Measurements from ENCODE around the gene GRIK4. TPM values are rescaled to one million over a fixed set of nuclear protein-coding genes. Genes with fewer than 3 reads are reported as not detected.
A peak's percentile ranks its signal among the peaks of the same experiment; 100 is the strongest.

GRIK4 gene
- total and polyA plus RNA-seq, 12 donors = 0.33 to 4.8 (median 3.0) TPM

DNA sequence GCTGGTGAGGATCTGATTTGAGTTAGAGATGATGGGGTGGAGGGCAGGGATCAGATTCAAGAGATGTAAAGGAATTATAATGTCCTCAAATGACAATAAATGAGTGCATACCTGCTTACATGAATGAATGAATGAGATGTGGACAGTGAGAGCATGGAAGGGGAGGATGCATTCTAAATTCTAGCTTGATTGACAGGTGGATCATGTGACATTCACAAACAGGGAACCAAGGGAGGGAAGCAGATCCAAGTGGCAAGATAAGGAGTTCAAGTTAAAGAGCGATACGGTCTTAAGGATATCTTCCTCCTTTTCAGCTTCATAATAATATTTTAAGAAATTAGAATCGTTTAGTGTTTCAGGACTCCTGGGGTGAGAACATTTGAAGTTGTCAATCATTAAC is 341.9 kb downstream of the GRIK4 start:
- WGBS, 4 donors = 76 to 79% (median 77%) methylated on average over 3 of the region's 3 CpGs
- H3K27me3 ChIP-seq = no peaks in the 10 kb centered on the region
- H3K4me1 ChIP-seq (replicated peaks in 1 of 2) = no peaks in the 10 kb centered on the region
- H3K4me3 ChIP-seq = no peak overlapping the region
- intact Hi-C loops (cut with DNase I) = no loop called here
- no peaks in the 10 kb centered on the region for H3K36me3 ChIP-seq (replicated peaks in 1 of 2)
- H3K9me3 ChIP-seq (replicated peaks in 1 of 3) = no peaks in the 10 kb centered on the region
- no peak overlapping the region for H3K27ac ChIP-seq
- TF ChIP-seq POLR2A (IDR thresholded peaks at IDR 0.05) = no peak
- no peak for TF ChIP-seq CTCF (IDR thresholded peaks at IDR 0.05)
- no peak for DNase-seq

GRCh38 chr11:120854988-120855387 is 343.4 kb downstream of the GRIK4 start:
- intact Hi-C loops (cut with DNase I) = no loop called here
- H3K27me3 ChIP-seq = no peaks in the 10 kb centered on the region
- no peak overlapping the region for H3K27ac ChIP-seq
- no peaks in the 10 kb centered on the region for H3K4me1 ChIP-seq (replicated peaks in 1 of 2)
- H3K4me3 ChIP-seq = no peak overlapping the region
- no peaks in the 10 kb centered on the region for H3K9me3 ChIP-seq (replicated peaks in 1 of 3)
- WGBS, 4 donors = 67 to 88% (median 72%) methylated on average over 4 to 5 of the region's 5 CpGs
- TF ChIP-seq CTCF (IDR thresholded peaks at IDR 0.05) (no peak), POLR2A (IDR thresholded peaks at IDR 0.05) (no peak)
- H3K36me3 ChIP-seq (replicated peaks in 1 of 2) = no peaks in the 10 kb centered on the region
- no peak for DNase-seq

DNA sequence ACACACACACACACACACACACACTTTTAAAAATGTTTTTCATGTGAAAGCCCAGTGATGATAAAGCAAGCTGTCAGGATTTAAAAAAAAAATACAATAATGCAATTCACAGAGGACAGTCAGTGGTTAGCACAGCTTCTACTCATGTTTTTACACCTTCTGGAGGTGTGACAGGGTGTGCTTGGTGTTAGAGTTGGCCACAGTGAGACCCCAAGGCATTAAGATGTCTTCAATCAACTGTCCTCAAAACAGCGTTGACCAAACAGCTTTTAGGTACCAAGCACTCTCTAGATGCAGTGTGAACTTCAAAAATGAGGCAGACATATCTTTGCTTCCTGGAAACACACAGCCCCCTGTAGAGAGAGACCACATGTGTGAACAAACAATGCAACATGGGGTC is 346.0 kb downstream of the GRIK4 start:
- no peaks in the 10 kb centered on the region for H3K9me3 ChIP-seq (replicated peaks in 1 of 3)
- no peak overlapping the region for H3K27ac ChIP-seq
- DNase-seq = no peak
- intact Hi-C loops (cut with DNase I) = no loop called here
- no peaks in the 10 kb centered on the region for H3K4me1 ChIP-seq (replicated peaks in 1 of 2)
- no peaks in the 10 kb centered on the region for H3K27me3 ChIP-seq
- H3K36me3 ChIP-seq (replicated peaks in 1 of 2) = no peaks in the 10 kb centered on the region
- H3K4me3 ChIP-seq = no peak overlapping the region
- no peak for TF ChIP-seq POLR2A (IDR thresholded peaks at IDR 0.05)
- TF ChIP-seq CTCF (IDR thresholded peaks at IDR 0.05) = no peak
- 87 to 93% (median 90%) methylated on average over 1 of the region's 1 CpG for WGBS, 4 donors

DNA sequence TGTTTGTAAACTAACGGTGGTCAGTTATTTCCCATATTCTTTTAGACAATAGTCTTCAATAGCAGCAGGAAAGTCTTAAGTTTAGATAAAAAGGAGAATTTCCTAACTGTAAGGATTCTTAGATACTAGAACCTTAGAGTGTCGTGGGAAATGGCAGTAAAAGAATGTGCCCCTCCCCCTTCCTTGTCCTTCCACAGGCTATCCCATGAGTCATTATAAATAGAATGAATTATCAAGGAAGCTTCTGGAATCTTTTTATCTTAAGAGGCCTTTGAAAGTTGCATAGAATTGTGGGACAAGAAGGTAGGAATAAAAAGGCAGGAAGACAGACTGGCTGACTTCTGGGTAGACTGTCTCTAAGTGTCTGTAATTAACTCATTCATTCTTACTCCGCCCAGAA is 347.2 kb downstream of the GRIK4 start:
- H3K36me3 ChIP-seq (replicated peaks in 1 of 2) = no peaks in the 10 kb centered on the region
- H3K9me3 ChIP-seq (replicated peaks in 1 of 3) = no peaks in the 10 kb centered on the region
- no peak overlapping the region for H3K4me3 ChIP-seq
- WGBS, 4 donors = 58 to 63% (median 60%) methylated on average over 3 of the region's 3 CpGs
- intact Hi-C loops (cut with DNase I) = no loop called here
- H3K27me3 ChIP-seq = no peaks in the 10 kb centered on the region
- DNase-seq = peak in 1 of 7 donors; percentile 4
- no peak overlapping the region for H3K27ac ChIP-seq
- no peak for TF ChIP-seq POLR2A (IDR thresholded peaks at IDR 0.05)
- no peak for TF ChIP-seq CTCF (IDR thresholded peaks at IDR 0.05)
- H3K4me1 ChIP-seq (replicated peaks in 1 of 2) = no peaks in the 10 kb centered on the region
